ENCODE data around the gene LRCH1. TPM values are rescaled to one million over a fixed set of nuclear protein-coding genes. Genes with fewer than 3 reads are reported as not detected.

LRCH1 gene
- total and polyA plus RNA-seq, 2 of the 13 experiments (the other 11 are each of a cell fraction or from before 2014, with no cell fraction given), result 4.1 to 12.6 TPM

GRCh38 chr13:46607768-46608564 lies 55.0 kb downstream of the LRCH1 start (continued):
- TF ChIP-seq MTA3 (CRISPR knock-in tag; IDR thresholded peaks at IDR 0.05) (no peak), KAT7 (CRISPR knock-in tag; IDR thresholded peaks at IDR 0.05; ENCODE audit: borderline replicate concordance) (no peak), SMAD1 (CRISPR knock-in tag; IDR thresholded peaks at IDR 0.05; ENCODE audit: borderline replicate concordance, low read depth) (no peak), KDM2A (CRISPR knock-in tag; IDR thresholded peaks at IDR 0.05; ENCODE audit: borderline replicate concordance, low read depth) (peak; percentile 53; the same call in 1 of the 2 replicates), ZNF652 (CRISPR knock-in tag; IDR thresholded peaks at IDR 0.05; ENCODE audit: borderline replicate concordance, low read depth) (peak; percentile 74), MYNN (CRISPR knock-in tag; IDR thresholded peaks at IDR 0.05; ENCODE audit: low read depth) (no peak; the same call in 1 of the 2 replicates), STAT6 (CRISPR knock-in tag; IDR thresholded peaks at IDR 0.05; ENCODE audit: borderline replicate concordance) (no peak), ZNF232 (CRISPR knock-in tag; IDR thresholded peaks at IDR 0.05; ENCODE audit: borderline replicate concordance) (no peak), MIER3 (CRISPR knock-in tag; IDR thresholded peaks at IDR 0.05; ENCODE audit: borderline replicate concordance) (peak; percentile 44; the same call in 1 of the 2 replicates), MEIS2 (CRISPR knock-in tag; IDR thresholded peaks at IDR 0.05) (peak; percentile 81), SMARCC2 (IDR thresholded peaks at IDR 0.05) (no peak), CCAR2 (optimal IDR thresholded peaks at IDR 0.05; ENCODE audit: low read depth, low read length) (no peak), ZNF33A (CRISPR knock-in tag; IDR thresholded peaks at IDR 0.05; ENCODE audit: borderline replicate concordance) (no peak), HNRNPLL (IDR thresholded peaks at IDR 0.05; ENCODE audit: low read depth, low read length, poor library complexity, severe bottlenecking) (no peak), ZNF724P (CRISPR knock-in tag; IDR thresholded peaks at IDR 0.05; ENCODE audit: borderline replicate concordance) (no peak), ZNF709 (CRISPR knock-in tag; IDR thresholded peaks at IDR 0.05) (no peak), KLF11 (CRISPR knock-in tag; IDR thresholded peaks at IDR 0.05) (no peak), PRDM4 (CRISPR knock-in tag; IDR thresholded peaks at IDR 0.05; ENCODE audit: borderline replicate concordance) (no peak), PRPF4 (IDR thresholded peaks at IDR 0.05; ENCODE audit: low read depth, low read length, poor library complexity, severe bottlenecking) (no peak), ZNF782 (CRISPR knock-in tag; IDR thresholded peaks at IDR 0.05; ENCODE audit: borderline replicate concordance) (no peak), THAP7 (CRISPR knock-in tag; IDR thresholded peaks at IDR 0.05) (no peak)

Measured in HepG2 (cell line).